ENCODE data around the gene MMP11. TPM values are rescaled to one million over a fixed set of nuclear protein-coding genes. Genes with fewer than 3 reads are reported as not detected.

Gene MMP11
- total RNA-seq, 1 donor from 2014 or later = 4.4 TPM

DNA sequence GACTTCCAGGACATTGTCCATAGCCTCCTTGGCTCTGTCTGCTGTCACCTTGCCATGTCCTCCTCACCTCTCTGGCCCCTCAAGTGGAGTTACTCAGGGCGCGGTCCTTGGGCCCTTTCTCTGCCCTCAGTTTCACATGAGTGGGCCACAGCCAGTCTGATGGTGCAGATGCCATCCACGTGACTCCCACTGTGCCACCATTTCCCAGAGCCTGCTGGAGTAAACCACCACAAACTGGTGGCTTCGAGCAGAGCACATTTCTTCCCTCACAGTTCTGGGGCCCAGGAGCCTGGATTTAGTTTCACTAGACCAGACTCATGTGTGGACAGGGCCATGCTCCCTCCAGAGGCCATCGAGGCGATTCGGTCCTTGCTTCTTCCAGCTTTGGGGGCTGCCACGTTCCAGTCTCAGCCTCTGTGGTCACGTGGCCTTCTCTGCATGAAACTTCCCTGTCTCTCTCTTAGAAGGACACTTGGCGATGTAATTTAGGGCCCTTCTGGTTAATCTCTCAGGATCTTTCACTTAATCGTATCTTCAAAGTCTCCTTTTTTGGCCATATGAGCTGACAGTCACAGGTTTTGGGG, 28.7 kb downstream of the MMP11 start:
- no peak for DNase-seq (ENCODE audit: low spot score)

DNA sequence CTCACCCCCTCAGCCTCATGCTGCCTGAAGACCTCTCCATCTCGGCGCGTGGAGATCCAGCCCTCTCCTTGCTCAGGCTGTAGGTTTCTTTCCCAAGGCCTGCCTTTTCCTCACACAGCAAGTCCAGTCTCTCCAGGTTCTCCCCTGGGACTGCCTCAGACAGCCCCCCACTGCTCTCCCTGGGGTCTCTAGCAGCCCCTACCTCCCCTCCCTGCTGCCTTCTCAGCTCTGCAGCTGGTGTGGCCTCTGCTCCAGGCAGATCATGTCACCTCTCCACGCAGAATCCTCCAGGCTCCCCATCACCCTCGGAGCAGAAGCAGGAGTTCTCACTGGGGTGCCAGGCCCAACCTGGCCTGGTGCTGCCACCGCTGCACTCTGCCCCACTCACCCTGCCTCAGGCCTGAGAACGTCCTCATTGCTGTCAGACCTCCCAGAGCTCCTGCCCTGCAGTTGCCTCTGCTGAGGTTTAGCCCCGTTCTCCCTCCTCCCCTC, 29.3 kb downstream of the MMP11 start:
- no peak for DNase-seq (ENCODE audit: low spot score)

DNA sequence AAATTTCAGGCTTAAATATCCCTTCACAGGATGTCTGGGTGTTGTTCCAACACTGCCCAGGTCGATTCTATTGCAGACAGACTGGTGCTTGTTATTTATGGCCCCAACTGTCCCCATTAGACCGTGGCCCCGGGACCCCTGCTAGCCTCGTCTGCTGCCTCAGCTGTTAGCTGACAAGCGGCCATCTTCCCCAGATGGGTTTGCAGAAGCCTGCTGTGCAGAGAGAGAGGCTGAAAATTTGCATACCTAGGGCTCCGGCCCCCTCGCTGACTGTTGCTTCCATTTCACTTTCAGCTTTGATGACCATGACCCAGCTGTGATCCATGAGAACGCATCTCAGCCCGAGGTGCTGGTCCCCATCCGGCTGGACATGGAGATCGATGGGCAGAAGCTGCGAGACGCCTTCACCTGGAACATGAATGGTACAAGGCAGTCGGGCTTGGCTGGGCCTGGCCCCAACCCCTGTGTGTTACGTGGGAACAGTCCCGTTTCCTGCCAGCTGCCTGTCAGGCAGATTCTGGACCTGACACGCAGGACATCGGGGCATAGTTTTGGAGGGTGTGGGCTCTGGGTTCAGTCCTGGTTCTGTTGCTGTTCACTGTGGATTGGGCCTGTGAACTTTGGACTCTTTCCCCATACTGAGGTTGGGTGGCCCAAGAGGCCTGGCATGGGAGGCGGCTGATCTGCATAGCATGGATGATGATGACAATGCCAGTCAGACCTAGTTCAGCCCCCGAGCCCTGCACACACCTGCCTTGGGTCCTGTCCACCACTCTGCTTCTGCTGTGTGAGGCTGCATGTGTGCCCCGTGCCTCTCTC, 30.6 kb downstream of the MMP11 start:
- DNase-seq (ENCODE audit: low spot score) = no peak

DNA sequence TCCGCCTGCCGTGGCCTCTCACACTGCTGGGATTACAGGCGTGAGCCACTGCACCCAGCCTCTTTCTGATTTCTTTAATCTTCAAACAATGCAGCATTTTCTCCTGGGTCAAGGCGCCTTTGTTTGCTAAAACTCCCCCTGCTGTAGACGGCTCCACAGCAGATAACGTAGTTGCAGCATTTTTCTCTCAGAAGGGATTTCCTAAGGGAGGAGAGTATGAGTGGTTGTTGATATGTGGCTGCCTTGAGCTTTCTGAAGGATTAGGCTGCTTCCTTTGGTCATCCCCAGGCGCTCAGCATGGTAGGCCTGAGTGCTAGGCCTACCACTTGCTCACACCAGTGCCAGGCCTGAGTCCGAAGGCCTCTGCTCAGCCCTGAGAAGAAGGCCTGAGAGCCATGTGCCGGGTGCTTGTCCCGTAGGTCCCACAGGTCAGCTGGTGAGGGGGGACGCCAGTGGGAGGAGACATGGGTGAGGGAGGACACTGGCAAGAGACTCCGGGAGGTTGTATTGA, 32.2 kb downstream of the MMP11 start:
- DNase-seq (ENCODE audit: low spot score) = no peak

DNA sequence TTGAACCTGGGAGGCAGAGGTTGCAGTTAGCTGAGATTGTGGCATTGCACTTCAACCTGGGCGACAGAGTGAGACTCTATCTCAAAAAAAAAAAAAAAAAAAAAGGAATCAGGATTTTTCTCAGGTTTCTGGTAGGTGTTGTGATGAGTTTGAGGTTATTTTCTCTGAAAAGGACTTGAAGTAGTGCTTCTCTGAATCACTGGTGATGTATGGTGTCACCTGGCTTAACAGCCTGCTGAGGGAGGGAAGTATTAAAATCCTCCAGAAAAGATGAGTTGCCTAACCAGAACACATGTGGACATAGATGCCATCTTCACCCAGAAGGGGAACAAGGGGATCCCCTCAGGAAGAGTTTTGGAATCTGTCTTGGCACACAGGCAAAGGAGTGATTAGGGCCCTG, 34.2 kb downstream of the MMP11 start:
- no peak for DNase-seq (ENCODE audit: low spot score)

DNA sequence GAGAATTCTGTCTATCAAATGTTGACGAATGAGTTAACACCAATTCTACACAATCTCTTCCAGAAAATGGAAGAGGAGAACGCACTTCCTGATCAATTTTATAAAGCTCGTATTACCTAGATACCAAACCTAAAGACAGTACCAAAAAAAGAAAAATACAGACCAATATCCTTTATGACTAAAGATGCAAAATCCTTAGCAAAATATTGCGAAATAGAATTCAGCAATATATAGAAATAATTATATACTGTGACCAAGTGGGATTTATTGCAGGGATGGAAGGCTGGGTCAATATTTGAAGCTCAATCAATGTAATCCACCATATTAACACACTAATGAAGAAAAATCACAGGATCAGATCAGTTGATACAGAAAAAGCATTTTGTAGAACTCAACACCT, 39.7 kb downstream of the MMP11 start:
- DNase-seq (ENCODE audit: low spot score) = no peak

DNA sequence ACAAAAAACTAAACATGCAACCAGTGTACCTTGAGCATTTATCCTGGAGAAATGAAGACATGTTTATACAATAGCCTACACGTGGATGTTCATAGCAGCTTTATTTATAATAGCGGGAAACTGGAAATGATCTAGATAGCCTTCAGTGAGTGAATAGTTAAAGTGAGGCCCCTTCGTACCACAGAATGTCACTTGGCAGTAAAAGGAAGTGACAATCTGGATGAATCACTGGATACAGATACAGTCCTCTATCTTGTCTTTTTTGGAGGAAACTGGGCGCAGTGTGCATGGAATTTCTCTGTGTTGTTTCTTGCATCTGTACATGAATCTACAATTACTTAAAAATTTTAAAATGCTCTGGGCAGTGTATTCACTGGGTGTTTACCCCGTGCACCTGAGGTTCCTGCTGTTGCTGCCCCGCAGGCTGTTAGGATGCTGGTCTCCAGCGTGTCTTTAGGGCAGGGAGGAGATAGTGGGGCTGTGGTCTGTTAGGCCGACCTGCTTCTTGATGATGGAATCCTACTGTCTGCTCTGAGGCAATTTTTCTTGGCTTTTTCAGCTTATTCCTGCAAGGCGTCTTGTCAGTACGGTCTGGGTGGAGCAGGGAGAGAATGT, 43.0 kb downstream of the MMP11 start:
- no peak for DNase-seq (ENCODE audit: low spot score)

DNA sequence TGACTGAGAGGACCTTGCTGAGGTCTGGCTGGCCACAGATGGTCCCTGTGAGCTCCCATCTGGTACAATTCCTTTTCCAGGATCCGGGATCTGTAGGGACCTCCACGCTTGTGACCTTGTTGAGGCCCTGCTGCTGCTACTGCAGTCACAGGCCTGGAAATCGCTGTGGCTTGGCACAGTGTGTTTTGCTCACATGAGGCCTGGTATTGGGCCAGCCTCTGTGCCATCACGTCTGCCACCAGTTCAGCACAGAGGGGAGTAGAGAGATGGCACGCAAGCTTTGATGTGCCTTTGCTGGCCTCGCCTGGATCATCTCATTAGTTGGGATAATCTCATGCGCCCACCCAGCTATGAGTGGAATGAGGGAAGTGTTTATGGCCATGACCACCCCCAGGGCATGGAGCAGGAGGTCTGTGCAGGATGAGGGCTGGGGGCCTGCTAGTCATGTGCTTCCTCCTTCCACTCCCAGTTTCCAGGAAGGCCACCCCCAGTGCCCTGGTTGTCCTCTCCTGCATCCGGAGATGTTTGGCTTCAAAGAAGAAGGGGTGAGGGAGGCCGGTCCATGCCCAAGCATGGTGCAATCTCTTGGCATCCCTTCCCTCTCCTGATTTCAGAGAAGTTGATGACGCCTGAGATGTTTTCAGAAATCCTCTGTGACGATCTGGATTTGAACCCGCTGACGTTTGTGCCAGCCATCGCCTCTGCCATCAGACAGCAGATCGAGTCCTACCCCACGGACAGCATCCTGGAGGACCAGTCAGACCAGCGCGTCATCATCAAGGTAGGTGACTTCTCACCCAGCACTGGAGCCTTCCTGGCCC, 43.7 kb downstream of the MMP11 start:
- DNase-seq (ENCODE audit: low spot score) = no peak

DNA sequence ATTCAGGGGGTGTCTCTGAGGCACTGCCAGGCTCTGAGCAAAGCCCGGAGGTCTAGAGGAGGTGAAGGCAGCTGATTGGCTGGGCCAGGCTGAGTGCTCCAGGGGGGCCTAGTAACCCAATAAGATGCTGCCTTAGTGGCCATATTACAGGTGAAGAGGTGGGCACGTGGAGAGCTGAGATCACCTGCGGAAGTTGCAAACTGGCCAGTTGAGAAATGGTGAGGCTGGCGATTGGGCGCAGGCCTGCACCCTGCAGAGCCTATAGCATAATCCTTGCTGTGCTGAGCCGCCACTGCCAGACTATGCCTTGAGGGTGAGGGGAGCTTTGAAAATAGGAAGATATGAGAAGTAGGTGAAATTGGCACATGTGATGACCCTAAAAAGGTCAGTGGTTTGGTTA, 44.5 kb downstream of the MMP11 start:
- DNase-seq (ENCODE audit: low spot score) = no peak

DNA sequence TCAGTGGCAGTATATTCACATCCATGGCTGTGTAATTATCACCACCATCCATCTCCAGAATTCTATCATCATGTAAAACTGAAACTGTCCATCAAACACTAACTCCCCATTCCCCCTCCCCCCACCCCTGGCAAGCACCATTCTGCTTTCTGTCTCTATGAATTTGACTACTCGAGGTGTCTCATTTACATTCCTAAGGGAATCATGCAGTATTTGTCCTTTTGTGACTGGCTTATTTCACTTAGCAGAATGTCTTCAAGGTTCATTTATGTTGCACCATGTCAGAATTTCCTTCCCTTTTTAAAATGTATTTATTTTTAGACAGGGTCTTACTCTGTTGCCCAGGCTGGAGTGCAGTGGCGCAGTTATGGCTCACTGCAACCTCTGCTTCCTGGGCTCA, 45.9 kb downstream of the MMP11 start:
- no peak for DNase-seq (ENCODE audit: low spot score)

DNA sequence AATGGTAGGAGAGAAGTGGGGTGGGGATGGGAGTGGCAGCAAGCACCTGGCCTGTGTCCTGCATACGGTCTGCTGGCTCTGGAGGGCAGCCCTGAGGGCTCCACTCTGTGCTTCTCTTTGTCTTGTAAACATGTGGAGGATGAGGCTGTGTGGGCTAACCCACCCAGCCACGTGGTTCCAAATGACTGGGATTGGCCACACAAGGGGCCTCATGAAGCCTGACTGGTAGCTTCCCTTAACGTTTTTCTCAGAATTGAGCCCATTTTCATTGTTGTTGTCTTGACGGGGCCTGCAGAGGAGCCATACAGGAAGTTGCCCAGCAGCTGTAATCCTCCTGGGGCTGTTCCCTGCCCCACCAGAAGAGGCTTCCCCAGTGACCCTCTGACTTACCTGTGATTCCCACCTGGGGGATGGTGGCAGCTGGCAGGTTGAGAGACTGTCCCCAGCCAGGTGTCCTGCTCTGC, 48.1 kb downstream of the MMP11 start:
- DNase-seq (ENCODE audit: low spot score) = no peak

DNA sequence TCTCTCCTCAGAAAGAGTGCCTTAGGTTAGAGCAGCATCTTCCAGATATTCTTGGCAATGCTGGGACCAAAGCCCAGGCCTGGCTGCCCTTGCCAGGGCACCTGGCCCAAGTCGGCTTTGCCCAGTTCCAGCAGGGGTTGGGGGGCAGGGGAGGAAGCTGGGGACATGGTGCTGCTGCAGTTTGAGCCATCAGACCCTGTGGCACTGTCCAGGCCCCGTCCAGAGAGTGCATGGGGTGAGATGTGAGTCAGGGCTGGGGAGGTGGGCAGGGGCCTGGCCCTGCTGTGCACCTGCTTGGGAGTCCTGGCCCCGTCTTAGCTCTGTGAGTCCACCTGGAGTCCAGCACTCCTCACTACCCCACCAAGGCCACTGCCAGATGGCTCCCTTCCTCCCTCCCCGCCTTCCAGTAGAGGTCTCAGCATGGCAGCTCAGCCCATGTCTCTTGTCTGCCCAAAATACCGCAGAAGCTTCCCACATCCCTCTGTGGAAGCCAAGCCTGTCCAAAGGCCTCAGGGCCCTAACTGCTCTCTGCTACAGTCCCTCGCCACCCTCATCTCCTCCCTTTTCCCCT, 49.5 kb downstream of the MMP11 start:
- no peak for DNase-seq (ENCODE audit: low spot score)

DNA sequence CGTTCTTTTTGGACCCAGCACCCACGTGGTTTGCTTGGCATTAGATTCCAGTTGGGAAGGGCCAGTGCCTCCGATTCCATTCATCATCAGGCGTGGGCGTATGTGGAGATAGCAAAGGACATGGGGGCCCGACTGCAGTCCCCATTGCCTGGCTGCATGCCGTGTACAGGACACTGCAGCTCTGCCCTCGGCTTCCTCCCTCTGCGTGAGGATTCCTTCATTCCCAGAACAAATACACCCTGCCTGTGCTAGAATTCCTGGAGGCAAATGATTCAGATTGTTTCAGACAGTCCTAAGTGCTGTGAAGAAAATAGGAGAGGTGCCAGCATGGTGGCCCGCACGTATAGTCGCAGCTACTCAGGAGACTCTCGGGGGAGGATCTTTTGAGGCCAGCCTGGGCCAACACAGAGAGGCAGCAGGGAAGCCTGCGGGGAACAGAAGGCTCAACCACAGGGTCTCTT, 50.7 kb downstream of the MMP11 start:
- DNase-seq (ENCODE audit: low spot score) = no peak

DNA sequence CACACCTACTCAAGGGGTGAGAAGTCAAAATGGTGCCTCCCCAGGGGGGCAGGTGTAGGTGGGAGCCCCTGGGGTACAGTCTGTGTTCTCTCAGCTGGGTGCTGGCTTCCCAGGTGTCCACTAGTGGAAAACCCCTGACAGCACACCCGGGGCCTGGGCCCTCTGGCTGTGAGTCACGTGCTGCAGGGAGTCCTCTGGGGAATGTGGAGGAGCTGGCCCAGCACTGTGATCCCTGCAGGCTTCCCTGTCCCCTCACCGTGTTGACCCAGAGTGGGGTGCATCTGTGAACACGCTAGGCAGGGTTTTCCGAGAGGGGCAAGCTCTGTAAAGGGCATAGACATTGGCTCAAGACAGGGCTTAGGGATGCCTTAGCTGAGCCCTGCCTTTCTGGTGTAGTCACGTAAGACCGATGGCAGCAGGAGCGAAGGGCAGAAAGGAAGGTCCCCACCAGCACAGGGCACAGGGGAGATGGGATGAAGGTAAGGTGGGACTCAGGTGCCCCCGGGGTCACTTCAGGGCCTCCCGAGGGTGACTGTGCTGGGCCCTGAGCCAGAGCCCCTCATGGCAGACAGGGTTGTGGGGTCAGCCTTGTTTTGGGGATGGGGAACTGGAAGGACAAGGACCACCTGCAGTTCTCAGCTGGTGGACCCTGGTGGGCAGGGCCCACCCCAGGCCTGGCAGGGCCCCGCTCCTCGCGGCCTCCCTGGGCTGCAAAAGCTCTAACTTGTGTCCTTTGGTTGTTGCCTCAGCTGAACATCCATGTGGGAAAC, 52.0 kb downstream of the MMP11 start:
- no peak for DNase-seq (ENCODE audit: low spot score)

DNA sequence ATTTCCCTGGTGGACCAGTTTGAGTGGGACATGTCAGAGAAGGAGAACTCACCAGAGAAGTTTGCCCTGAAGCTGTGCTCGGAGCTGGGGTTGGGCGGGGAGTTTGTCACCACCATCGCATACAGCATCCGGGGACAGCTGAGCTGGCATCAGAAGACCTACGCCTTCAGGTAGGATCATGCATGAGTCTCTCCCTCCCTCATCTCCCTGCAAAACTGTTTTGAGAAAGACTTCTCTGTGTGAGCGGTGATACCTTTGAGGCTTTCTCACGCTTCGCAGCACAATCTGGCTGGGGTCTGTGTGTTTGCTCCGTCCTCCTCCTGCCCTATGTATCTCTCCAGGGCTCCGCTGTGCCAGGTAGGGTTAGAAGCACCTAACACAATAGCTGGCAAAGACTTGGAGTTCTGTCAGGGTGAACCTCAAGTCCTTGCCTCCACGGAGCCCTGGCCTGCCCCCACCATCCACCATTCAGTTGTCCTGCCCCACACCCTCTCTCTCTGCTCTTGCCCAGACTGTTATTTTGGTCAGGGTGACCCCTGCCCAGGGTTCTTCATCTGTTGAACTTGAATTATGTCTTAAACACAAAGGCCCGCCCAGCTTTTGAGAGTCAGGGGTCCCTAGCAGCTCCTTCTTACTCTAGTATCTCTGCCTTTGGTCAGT, 52.7 kb downstream of the MMP11 start:
- DNase-seq (ENCODE audit: low spot score) = no peak

DNA sequence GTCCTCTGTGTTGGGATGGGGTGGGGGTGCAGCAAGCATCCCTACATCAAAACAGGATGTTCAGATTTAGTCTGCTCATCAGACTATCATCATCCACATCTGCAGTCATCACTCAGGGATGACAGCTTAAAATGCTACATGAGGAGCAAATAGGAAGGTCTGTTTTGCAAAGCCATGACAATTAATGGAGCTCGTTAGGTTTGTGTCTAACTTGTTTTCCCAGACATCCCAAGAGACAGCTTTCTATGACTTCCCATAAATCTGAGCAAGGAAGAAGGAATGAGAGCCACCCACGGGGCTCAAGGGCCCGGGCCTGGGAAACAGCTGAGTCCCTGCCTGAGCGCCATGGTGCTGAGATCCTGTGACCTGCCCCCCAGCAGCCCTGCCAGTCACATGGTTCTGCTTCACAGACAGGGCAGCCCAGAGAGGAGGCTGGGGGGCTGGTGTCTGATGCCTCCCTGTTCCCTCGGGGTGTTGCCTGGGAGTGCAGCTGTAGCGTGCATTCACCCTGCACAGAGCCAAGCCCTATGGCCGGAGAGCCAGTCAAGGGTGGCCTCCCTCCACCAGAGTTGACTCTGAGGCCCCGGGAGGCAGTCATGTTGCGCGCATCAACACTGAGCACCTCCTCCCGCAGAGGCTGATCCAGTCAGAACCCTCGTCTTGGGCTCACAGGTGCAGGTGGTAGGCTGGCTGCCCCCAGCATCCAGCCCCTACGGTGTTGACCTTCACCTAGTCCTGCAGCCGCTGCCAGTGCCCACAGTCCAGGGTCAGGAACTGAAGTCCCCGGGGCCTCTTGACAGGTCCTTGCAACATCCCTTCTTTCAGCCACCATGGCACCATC, 54.1 kb downstream of the MMP11 start:
- no peak for DNase-seq (ENCODE audit: low spot score)

DNA sequence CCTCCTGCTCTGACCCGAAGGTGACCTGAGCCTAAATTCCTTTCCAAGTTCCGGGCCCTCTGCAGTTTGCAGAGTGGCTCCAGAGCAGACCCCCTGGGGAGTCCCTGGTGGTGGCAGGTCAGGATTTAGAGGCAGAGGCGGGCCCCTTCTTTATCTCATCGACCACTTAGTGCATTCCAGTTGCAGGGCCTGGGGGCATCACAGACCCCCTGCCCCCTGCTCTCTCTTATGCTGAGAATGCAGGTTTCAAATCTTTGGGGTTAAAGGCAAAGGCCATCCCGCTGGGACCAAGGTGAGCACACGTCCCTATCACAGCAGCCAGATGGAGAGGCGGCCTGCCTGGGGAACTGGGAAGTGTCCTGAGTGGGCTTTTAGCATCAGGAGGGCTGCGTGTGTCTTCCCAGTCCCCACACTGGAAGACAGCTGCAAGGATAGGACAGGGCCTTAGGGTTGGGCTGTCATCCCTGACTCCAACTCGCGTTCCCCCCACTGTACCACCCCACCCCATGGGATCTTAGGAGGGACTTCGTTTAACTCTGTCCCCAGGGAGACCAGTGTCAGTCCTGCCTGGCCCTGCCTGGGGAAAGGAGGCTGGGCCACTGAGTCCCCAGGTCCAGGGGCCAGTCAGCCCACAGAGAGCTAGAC, 54.8 kb downstream of the MMP11 start:
- DNase-seq (ENCODE audit: low spot score) = no peak
